BE2C (cell line): ENCODE data around the gene COL6A2.
"Not testable (repeated sequence)": the region's sequence is repeated elsewhere in the genome, so short reads cannot be mapped to it uniquely, and the experiment has no call there.

Experiments used
- DNase-seq: peaks from one replicate; pipeline ENCODE4 v3.0.0-alpha.2; 2020
- H3K27me3 ChIP-seq: fragments of 250-450 bp; sonication (Bioruptor Pico); 2 replicates; pipeline ENCODE4 v1.5.1; 2020; ENCODE audit warnings: mild to moderate bottlenecking
- H3K36me3 ChIP-seq: fragments of 250-450 bp; sonication (Bioruptor Pico); 2 replicates; pipeline ENCODE4 v1.5.1; 2020; ENCODE audit warnings: mild to moderate bottlenecking
- H3K4me1 ChIP-seq: fragments of 250-450 bp; sonication (Bioruptor Pico); 2 replicates; pipeline ENCODE4 v1.5.1; 2020
- H3K4me3 ChIP-seq: 2 replicates; pipeline ENCODE4 v1.5.1; 2011; ENCODE audit warnings: low read depth, low read length
- H3K9me3 ChIP-seq: fragments of 250-450 bp; sonication (Bioruptor Pico); 2 replicates; pipeline ENCODE4 v1.5.1; 2020
- CTCF ChIP-seq: IDR thresholded peaks from 2 replicates; pipeline ENCODE4 v1.5.1; 2012; ENCODE audit warnings: mild to moderate bottlenecking, low read depth, low read length

COL6A2 gene

GRCh38 chr21:46100426-46100825 is 2.5 kb downstream of the COL6A2 start:
- Histone ChIP-seq H3K36me3 (no peaks in the 10 kb centered on the region), H3K9me3 (no peaks in the 10 kb centered on the region; the same call in 1 of the 2 replicates), H3K4me3 (no peak overlapping the region), H3K27me3 (no peaks in the 10 kb centered on the region; the same call in 1 of the 2 replicates), H3K4me1 (no peaks in the 10 kb centered on the region)
- DNase-seq = no peak
- no peak for TF ChIP-seq CTCF

- DNase-seq = no peak
- no peak for TF ChIP-seq CTCF
- Histone ChIP-seq H3K4me1 (no peaks in the 10 kb centered on the region), H3K27me3 (no peaks in the 10 kb centered on the region; the same call in 1 of the 2 replicates), H3K36me3 (no peaks in the 10 kb centered on the region), H3K4me3 (no peak overlapping the region), H3K9me3 (no peaks in the 10 kb centered on the region; the same call in 1 of the 2 replicates)
Observed at GRCh38 chr21:46100906-46101305, 3.0 kb downstream of the COL6A2 start.

GRCh38 chr21:46104104-46104503 is 6.2 kb downstream of the COL6A2 start:
- H3K27me3 ChIP-seq = no peaks in the 10 kb centered on the region
- H3K4me1 ChIP-seq = no peaks in the 10 kb centered on the region
- no peak for TF ChIP-seq CTCF
- no peaks in the 10 kb centered on the region for H3K36me3 ChIP-seq
- DNase-seq = no peak
- no peak overlapping the region for H3K4me3 ChIP-seq
- H3K9me3 ChIP-seq = no peaks in the 10 kb centered on the region; the same call in 1 of the 2 replicates

GRCh38 chr21:46107376-46107775 is 9.5 kb downstream of the COL6A2 start:
- H3K36me3 ChIP-seq, H3K4me1 ChIP-seq, DNase-seq, H3K9me3 ChIP-seq, H3K4me3 ChIP-seq, H3K27me3 ChIP-seq: not testable (repeated sequence)

GRCh38 chr21:46108827-46109312 is 11.0 kb downstream of the COL6A2 start:
- Histone ChIP-seq H3K27me3 (no peaks in the 10 kb centered on the region), H3K9me3 (no peaks in the 10 kb centered on the region; the same call in 1 of the 2 replicates), H3K4me3 (no peak overlapping the region), H3K4me1 (no peaks in the 10 kb centered on the region), H3K36me3 (no peaks in the 10 kb centered on the region)
- no peak for DNase-seq
- no peak for TF ChIP-seq CTCF

- Histone ChIP-seq H3K4me3 (no peak overlapping the region), H3K4me1 (no peaks in the 10 kb centered on the region), H3K9me3 (no peaks in the 10 kb centered on the region; the same call in 1 of the 2 replicates), H3K36me3 (no peaks in the 10 kb centered on the region), H3K27me3 (no peaks in the 10 kb centered on the region)
- TF ChIP-seq CTCF = no peak
- peak; percentile 6 for DNase-seq
Observed at GRCh38 chr21:46109313-46110221, 11.7 kb downstream of the COL6A2 start.
